Fibroblast of skin of right biceps (primary cell): ENCODE measurements around the gene RMRP.
"Not testable (repeated sequence)": the region's sequence is repeated elsewhere in the genome, so short reads cannot be mapped to it uniquely, and the experiment has no call there.

Experiments used
- DNase-seq: peaks from one replicate; pipeline ENCODE4 v3.0.0-alpha.2; 2013

Gene RMRP

GRCh38 chr9:35664531-35665470 is 7.0 kb upstream of the RMRP start, which contains the start of gene ARHGEF39:
Gene ARHGEF39, minus strand, starts transcription at chr9:35665195. Its CDS starts 26 bp downstream, at chr9:35665169.
- peak; percentile 82 for DNase-seq

GRCh38 chr9:35662437-35662836 is 4.6 kb upstream of the RMRP start:
- no peak for DNase-seq

- DNase-seq, result no peak
Measured at GRCh38 chr9:35661756-35662350, 4.0 kb upstream of the RMRP start.

GRCh38 chr9:35660966-35661415 is 3.2 kb upstream of the RMRP start:
- peak; percentile 53 for DNase-seq

- DNase-seq, result peak; percentile 54
Measured at GRCh38 chr9:35659340-35659739, 1.5 kb upstream of the RMRP start.

- DNase-seq, result peak; percentile 53
Measured at GRCh38 chr9:35658968-35659220, 1.1 kb upstream of the RMRP start.

GRCh38 chr9:35658137-35658967 is 533 bp upstream of the RMRP start, which contains the start of gene CCDC107:
Gene CCDC107, plus strand, starts transcription at chr9:35658292. Its CDS starts 88 bp downstream, at chr9:35658380.
- DNase-seq, result peak; percentile 83

GRCh38 chr9:35656831-35657545 is 831 bp downstream of the RMRP start:
- no peak for DNase-seq

- no peak for DNase-seq
Measured at GRCh38 chr9:35656348-35656747, 1.5 kb downstream of the RMRP start.

GRCh38 chr9:35653611-35654010 is 4.2 kb downstream of the RMRP start:
- DNase-seq, result no peak

- DNase-seq, result no peak
Measured at GRCh38 chr9:35652829-35653209, 5.0 kb downstream of the RMRP start.

GRCh38 chr9:35651956-35652828 is 5.6 kb downstream of the RMRP start:
- DNase-seq, result peak; percentile 37

- no peak for DNase-seq
Measured at GRCh38 chr9:35650341-35651158, 7.3 kb downstream of the RMRP start, which contains the start of gene SIT1. Gene SIT1, minus strand, starts transcription at chr9:35650931. Its CDS starts 78 bp downstream, at chr9:35650853.

- no peak for DNase-seq
Measured at GRCh38 chr9:35649431-35650340, 8.1 kb downstream of the RMRP start.

GRCh38 chr9:35646533-35647265 is 11.1 kb downstream of the RMRP start:
- DNase-seq, result peak; percentile 86

- DNase-seq, result no peak
Measured at GRCh38 chr9:35646153-35646532, 11.7 kb downstream of the RMRP start.

- DNase-seq, result not testable (repeated sequence)
Measured at GRCh38 chr9:35645736-35646135, 12.1 kb downstream of the RMRP start.

GRCh38 chr9:35643046-35643445 is 14.8 kb downstream of the RMRP start:
- DNase-seq, result no peak

- DNase-seq, result not testable (repeated sequence)
Measured at GRCh38 chr9:35641478-35641877, 16.3 kb downstream of the RMRP start.
